OCI-LY3 (cell line): ENCODE measurements around the gene RIPPLY2.

Experiments
- EZH2phosphoT487 ChIP-seq: fragments of 200-600 bp; shearing (Covaris generic); IDR thresholded peaks from 2 replicates; pipeline ENCODE4 v1.6.1; 2018; ENCODE audit warnings: antibody characterized with exemption, mixed run types, low read depth
- TF ChIP-seq, protein P1 (sequence below): fragments of 200-600, 300-600 bp; sonication (generic); IDR thresholded peaks from 2 replicates; pipeline ENCODE4 v1.5.1; 2014; ENCODE audit warnings: antibody characterized with exemption, low read length, low read depth

DNA sequence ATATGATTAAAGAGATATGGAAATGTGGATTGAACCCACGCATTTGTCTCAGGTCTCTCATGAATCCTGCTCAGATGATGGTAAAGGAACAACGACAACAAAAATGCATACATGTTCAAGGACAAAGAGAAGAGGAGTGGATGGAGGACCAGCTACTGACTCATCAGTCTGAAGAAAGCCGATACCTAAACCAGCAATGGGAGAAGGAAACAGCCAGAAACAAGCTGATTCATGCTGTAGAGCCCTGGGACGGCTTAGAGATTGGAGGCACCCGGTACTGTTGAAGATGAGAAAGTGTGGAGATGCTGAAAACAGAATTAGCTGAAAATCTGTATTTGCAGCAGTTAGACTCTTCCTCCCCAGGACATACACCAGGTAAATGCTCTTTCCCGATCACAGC, 14.4 kb upstream of the RIPPLY2 start:
- TF ChIP-seq EZH2phosphoT487 = no peak
- TF ChIP-seq, protein P1, sequence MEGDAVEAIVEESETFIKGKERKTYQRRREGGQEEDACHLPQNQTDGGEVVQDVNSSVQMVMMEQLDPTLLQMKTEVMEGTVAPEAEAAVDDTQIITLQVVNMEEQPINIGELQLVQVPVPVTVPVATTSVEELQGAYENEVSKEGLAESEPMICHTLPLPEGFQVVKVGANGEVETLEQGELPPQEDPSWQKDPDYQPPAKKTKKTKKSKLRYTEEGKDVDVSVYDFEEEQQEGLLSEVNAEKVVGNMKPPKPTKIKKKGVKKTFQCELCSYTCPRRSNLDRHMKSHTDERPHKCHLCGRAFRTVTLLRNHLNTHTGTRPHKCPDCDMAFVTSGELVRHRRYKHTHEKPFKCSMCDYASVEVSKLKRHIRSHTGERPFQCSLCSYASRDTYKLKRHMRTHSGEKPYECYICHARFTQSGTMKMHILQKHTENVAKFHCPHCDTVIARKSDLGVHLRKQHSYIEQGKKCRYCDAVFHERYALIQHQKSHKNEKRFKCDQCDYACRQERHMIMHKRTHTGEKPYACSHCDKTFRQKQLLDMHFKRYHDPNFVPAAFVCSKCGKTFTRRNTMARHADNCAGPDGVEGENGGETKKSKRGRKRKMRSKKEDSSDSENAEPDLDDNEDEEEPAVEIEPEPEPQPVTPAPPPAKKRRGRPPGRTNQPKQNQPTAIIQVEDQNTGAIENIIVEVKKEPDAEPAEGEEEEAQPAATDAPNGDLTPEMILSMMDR = no peak
